Sigmoid colon (tissue), 7 donors: Measurements from ENCODE around the gene PRKG1. TPM values are rescaled to one million over a fixed set of nuclear protein-coding genes. Genes with fewer than 3 reads are reported as not detected.

ENCODE experiments used
- DNase-seq: peaks from one replicate; pipeline ENCODE4 v3.0.0-alpha.2; 2019
- H3K27ac ChIP-seq, 4 donors: fragments of 200-600 bp; sonication (generic); one replicate each; pipeline ENCODE4 v1.5.1; 2016 to 2019; ENCODE audit warnings: mild to moderate bottlenecking in 1 of 4
- H3K27me3 ChIP-seq, 3 donors: fragments of 200-600 bp; sonication (generic); one replicate each; pipeline ENCODE4 v1.5.1; 2019; ENCODE audit warnings: mild to moderate bottlenecking in 1 of 3
- H3K36me3 ChIP-seq, 4 donors: fragments of 200-600 bp; sonication (generic); one replicate each; pipeline ENCODE4 v1.5.1; 2016 to 2019
- H3K4me1 ChIP-seq, 4 donors: fragments of 200-600 bp; sonication (generic); one replicate each; pipeline ENCODE4 v1.5.1; 2017 to 2019
- H3K4me3 ChIP-seq, 4 donors: fragments of 200-600 bp; sonication (generic); one replicate each; pipeline ENCODE4 v1.5.1; 2017 to 2019; ENCODE audit warnings: mild to moderate bottlenecking in 2 of 4, moderate library complexity in 1 of 4
- H3K9me3 ChIP-seq, 4 donors: fragments of 200-600 bp in 3 of 4; sonication (generic) in 3 of 4; one replicate each; pipeline versions ENCODE4 v1.5.1 to v1.6.1; 2013 to 2019
- EP300 ChIP-seq, 4 donors: sonication (generic); formaldehyde crosslinking; IDR thresholded peaks; one replicate each; pipeline ENCODE4 v1.6.1; 2017; ENCODE audit warnings: antibody characterized with exemption in 4 of 4
- POLR2A ChIP-seq, 2 donors: fragments of 450-650 bp; IDR thresholded peaks; one replicate each; pipeline ENCODE4 v1.6.1; 2016; ENCODE audit warnings: antibody characterized with exemption in 2 of 2, mild to moderate bottlenecking in 2 of 2, moderate library complexity in 2 of 2
- POLR2AphosphoS5 ChIP-seq, 4 donors: sonication (generic); formaldehyde crosslinking; IDR thresholded peaks; one replicate each; pipeline ENCODE4 v1.6.1; 2017; ENCODE audit warnings: antibody characterized with exemption in 4 of 4
- WGBS, 2 donors: extraction: QIAGEN DNeasy Blood & Tissue Kit; methylation state at CpG; one replicate each; pipeline ENCODE4 v1.1.7; 2013; 5-methylcytosine and 5-hydroxymethylcytosine counted together
- intact Hi-C: fragments of 100-400 bp; cut with DNase I; formaldehyde crosslinking; loops from one replicate; pipeline ENCODE4 v1.15.1; 2023
- polyA plus RNA-seq, 3 donors: library from polyadenylated mRNA; stranded (reverse); fragments of 200-250 nt; gene quantifications; one replicate each; pipeline ENCODE4 v1.2.3, GENCODE V29; 2013
- total RNA-seq, 4 donors: library from RNA; depleted of rRNA; stranded (reverse); fragments of >200 nt; gene quantifications; one replicate each; pipeline ENCODE4 v1.1.0, GENCODE V29; 2016
- TF ChIP-seq, protein P1 (sequence below), 4 experiments: fragments of 450-650 bp in 3 of 4; fragments of 200-600 bp in 1 of 4; IDR thresholded peaks; one replicate each; pipeline ENCODE4 v1.5.1; 2016 to 2019; ENCODE audit warnings: antibody characterized with exemption in 4 of 4, mild to moderate bottlenecking in 3 of 4, moderate library complexity in 2 of 4
- donor health status: healthy with polysubstance abuse.
- donor health status: Bipolar disorder and iron deficiency.
- donor health status: healthy.

PRKG1 gene
- total and polyA plus RNA-seq, 7 donors = 3.7 to 92.9 (median 60.2) TPM

- no peak overlapping the region for H3K27ac ChIP-seq
- no peaks in the 10 kb centered on the region for H3K9me3 ChIP-seq
- intact Hi-C loops = no loop called here
- no peak overlapping the region for H3K4me3 ChIP-seq
- peaks cover 0 to 22% (median 6%) of the 10 kb centered on the region in 4 donors for H3K4me1 ChIP-seq
- H3K36me3 ChIP-seq = no peaks in the 10 kb centered on the region
- no peaks in the 10 kb centered on the region for H3K27me3 ChIP-seq
- DNase-seq = no peak
- TF ChIP-seq EP300 (IDR thresholded peaks at IDR 0.05) (no peak), POLR2A (IDR thresholded peaks at IDR 0.05) (no peak), POLR2AphosphoS5 (IDR thresholded peaks at IDR 0.05) (no peak)
- TF ChIP-seq, protein P1, sequence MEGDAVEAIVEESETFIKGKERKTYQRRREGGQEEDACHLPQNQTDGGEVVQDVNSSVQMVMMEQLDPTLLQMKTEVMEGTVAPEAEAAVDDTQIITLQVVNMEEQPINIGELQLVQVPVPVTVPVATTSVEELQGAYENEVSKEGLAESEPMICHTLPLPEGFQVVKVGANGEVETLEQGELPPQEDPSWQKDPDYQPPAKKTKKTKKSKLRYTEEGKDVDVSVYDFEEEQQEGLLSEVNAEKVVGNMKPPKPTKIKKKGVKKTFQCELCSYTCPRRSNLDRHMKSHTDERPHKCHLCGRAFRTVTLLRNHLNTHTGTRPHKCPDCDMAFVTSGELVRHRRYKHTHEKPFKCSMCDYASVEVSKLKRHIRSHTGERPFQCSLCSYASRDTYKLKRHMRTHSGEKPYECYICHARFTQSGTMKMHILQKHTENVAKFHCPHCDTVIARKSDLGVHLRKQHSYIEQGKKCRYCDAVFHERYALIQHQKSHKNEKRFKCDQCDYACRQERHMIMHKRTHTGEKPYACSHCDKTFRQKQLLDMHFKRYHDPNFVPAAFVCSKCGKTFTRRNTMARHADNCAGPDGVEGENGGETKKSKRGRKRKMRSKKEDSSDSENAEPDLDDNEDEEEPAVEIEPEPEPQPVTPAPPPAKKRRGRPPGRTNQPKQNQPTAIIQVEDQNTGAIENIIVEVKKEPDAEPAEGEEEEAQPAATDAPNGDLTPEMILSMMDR (IDR thresholded peaks at IDR 0.05) = no peak
- WGBS, 2 donors = 77 to 88% methylated on average over 4 of the region's 4 CpGs
Observed at GRCh38 chr10:51112013-51112412, 37.7 kb downstream of the PRKG1 start.

GRCh38 chr10:51113007-51113406 is 38.7 kb downstream of the PRKG1 start:
- no peaks in the 10 kb centered on the region for H3K36me3 ChIP-seq
- WGBS, 2 donors = 90 to 97% methylated on average over 1 of the region's 1 CpG
- H3K27me3 ChIP-seq = no peaks in the 10 kb centered on the region
- peaks cover 0 to 32% (median 15%) of the 10 kb centered on the region in 4 donors for H3K4me1 ChIP-seq
- H3K4me3 ChIP-seq = no peak overlapping the region
- intact Hi-C loops = no loop called here
- no peaks in the 10 kb centered on the region for H3K9me3 ChIP-seq
- H3K27ac ChIP-seq = no peak overlapping the region
- no peak for DNase-seq
- TF ChIP-seq EP300 (IDR thresholded peaks at IDR 0.05) (no peak), POLR2A (IDR thresholded peaks at IDR 0.05) (no peak)

DNA sequence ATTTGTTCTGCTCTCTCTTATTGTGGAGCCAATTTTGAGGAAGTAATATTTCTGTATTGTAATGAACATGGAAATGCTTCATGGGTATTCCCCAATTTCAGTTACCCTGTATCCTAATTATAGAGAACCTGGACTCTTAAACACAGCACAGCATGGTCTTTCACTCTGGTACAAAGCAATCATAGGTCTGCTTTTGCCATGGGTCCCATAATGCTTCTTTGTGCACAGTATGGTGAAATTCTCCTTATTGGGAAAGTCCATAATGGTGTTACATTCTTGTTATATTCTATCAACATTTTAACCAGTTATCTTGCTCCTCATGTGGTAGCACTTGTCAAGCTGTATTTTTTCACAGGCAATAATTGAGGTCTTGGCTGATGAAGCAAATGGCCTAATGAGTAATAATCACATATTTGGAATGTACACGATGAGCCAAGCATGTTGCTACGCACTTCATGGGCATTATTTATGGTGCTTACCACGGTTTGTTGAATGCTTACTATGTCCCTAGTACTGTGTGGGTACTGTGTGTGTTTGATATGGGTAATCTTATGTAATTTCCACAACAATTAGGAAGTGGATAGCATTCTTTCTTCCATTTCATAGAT is 42.9 kb downstream of the PRKG1 start:
- no peaks in the 10 kb centered on the region for H3K27me3 ChIP-seq
- TF ChIP-seq, protein P1 (IDR thresholded peaks at IDR 0.05) = no peak
- TF ChIP-seq POLR2A (IDR thresholded peaks at IDR 0.05) = no peak
- no peak for TF ChIP-seq EP300 (IDR thresholded peaks at IDR 0.05)
- TF ChIP-seq POLR2AphosphoS5 (IDR thresholded peaks at IDR 0.05) = no peak
- intact Hi-C loops = no loop called here
- peaks cover 0 to 16% (median 15%) of the 10 kb centered on the region in 4 donors for H3K4me1 ChIP-seq
- H3K9me3 ChIP-seq = no peaks in the 10 kb centered on the region
- no peak overlapping the region for H3K4me3 ChIP-seq
- WGBS, 2 donors = 72 to 76% methylated on average over 3 of the region's 3 CpGs
- no peaks in the 10 kb centered on the region for H3K36me3 ChIP-seq
- DNase-seq = no peak
- H3K27ac ChIP-seq = peak overlapping the region in 1 of 4 donors; percentile 9

- H3K27ac ChIP-seq = peak overlapping the region in 1 of 4 donors; percentile 9
- no peaks in the 10 kb centered on the region for H3K36me3 ChIP-seq
- no peaks in the 10 kb centered on the region for H3K27me3 ChIP-seq
- TF ChIP-seq POLR2AphosphoS5 (IDR thresholded peaks at IDR 0.05) = no peak
- no peak for TF ChIP-seq POLR2A (IDR thresholded peaks at IDR 0.05)
- TF ChIP-seq, protein P1 (IDR thresholded peaks at IDR 0.05) = no peak
- no peak for TF ChIP-seq EP300 (IDR thresholded peaks at IDR 0.05)
- no peaks in the 10 kb centered on the region for H3K9me3 ChIP-seq
- H3K4me1 ChIP-seq = peaks cover 0 to 16% (median 15%) of the 10 kb centered on the region in 4 donors
- no peak overlapping the region for H3K4me3 ChIP-seq
- no peak for DNase-seq
- intact Hi-C loops = no loop called here
- 72 to 83% methylated on average over 1 of the region's 1 CpG for WGBS, 2 donors
Observed at GRCh38 chr10:51117794-51118193, 43.5 kb downstream of the PRKG1 start.

DNA sequence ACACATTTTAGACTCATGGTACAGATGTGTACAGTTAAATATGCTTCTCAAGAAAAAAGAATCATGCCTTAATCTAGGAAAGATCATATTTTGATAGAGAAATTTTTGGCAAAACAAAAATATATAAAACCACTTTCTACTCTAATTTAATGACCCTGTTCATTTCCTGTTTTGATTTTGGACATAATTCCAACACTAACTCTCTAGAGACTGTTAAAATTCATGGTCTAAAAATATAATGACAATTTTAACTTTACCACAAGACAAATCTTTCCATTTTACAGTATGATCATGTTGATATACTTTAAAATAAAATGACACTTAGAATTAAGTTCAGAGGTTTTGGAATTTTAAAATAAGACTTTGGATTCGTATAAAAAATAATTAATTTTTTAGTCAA is 45.2 kb downstream of the PRKG1 start:
- WGBS, 2 donors = 81 to 93% methylated on average over 1 of the region's 1 CpG
- no peaks in the 10 kb centered on the region for H3K9me3 ChIP-seq
- TF ChIP-seq POLR2A (IDR thresholded peaks at IDR 0.05) (no peak), EP300 (IDR thresholded peaks at IDR 0.05) (no peak), POLR2AphosphoS5 (IDR thresholded peaks at IDR 0.05) (no peak)
- TF ChIP-seq, protein P1 (IDR thresholded peaks at IDR 0.05) = no peak
- no peak overlapping the region for H3K27ac ChIP-seq
- H3K36me3 ChIP-seq = no peaks in the 10 kb centered on the region
- intact Hi-C loops = no loop called here
- H3K4me3 ChIP-seq = no peak overlapping the region
- no peaks in the 10 kb centered on the region for H3K27me3 ChIP-seq
- DNase-seq = no peak
- peaks cover 0 to 16% (median 15%) of the 10 kb centered on the region in 4 donors for H3K4me1 ChIP-seq
